ENCODE results near the gene IGSF3. TPM values are rescaled to one million over a fixed set of nuclear protein-coding genes. Genes with fewer than 3 reads are reported as not detected.

Gene IGSF3
- total RNA-seq, 1 donor from 2014 or later, result 37.1 TPM

- Histone ChIP-seq H3K27me3 (ENCODE audit: control insufficient read depth, insufficient read depth, low read length) (no peaks in the 10 kb centered on the region), H3K36me3 (ENCODE audit: control insufficient read depth, insufficient read depth, low read length) (no peaks in the 10 kb centered on the region), H3K4me3 (ENCODE audit: low read depth, low read length) (no peak overlapping the region)
- no peak for TF ChIP-seq CTCF (IDR thresholded peaks at IDR 0.05; ENCODE audit: insufficient read depth, low read length, severe bottlenecking)
- DNase-seq (ENCODE audit: low read depth), result no peak
- FAIRE-seq, result no peak
Measured at GRCh38 chr1:116557323-116557878, 110.1 kb downstream of the IGSF3 start.

GRCh38 chr1:116556289-116557006, 111.1 kb downstream of the IGSF3 start:
- H3K4me3 ChIP-seq (ENCODE audit: low read depth, low read length), result no peak overlapping the region
- FAIRE-seq (peak; percentile 90), DNase-seq (ENCODE audit: low read depth) (peak; percentile 99)
- TF ChIP-seq CTCF (IDR thresholded peaks at IDR 0.05; ENCODE audit: insufficient read depth, low read length, severe bottlenecking), result peak; percentile 21
- no peaks in the 10 kb centered on the region for H3K36me3 ChIP-seq (ENCODE audit: control insufficient read depth, insufficient read depth, low read length)
- no peaks in the 10 kb centered on the region for H3K27me3 ChIP-seq (ENCODE audit: control insufficient read depth, insufficient read depth, low read length)

GRCh38 chr1:116554924-116555323, 112.6 kb downstream of the IGSF3 start:
- DNase-seq (ENCODE audit: low read depth) (no peak), FAIRE-seq (no peak)
- TF ChIP-seq CTCF (IDR thresholded peaks at IDR 0.05; ENCODE audit: insufficient read depth, low read length, severe bottlenecking), result no peak
- Histone ChIP-seq H3K4me3 (ENCODE audit: low read depth, low read length) (no peak overlapping the region), H3K27me3 (ENCODE audit: control insufficient read depth, insufficient read depth, low read length) (no peaks in the 10 kb centered on the region), H3K36me3 (ENCODE audit: control insufficient read depth, insufficient read depth, low read length) (no peaks in the 10 kb centered on the region)

- FAIRE-seq (peak; percentile 95), DNase-seq (ENCODE audit: low read depth) (peak; percentile 90)
- no peak for TF ChIP-seq CTCF (IDR thresholded peaks at IDR 0.05; ENCODE audit: insufficient read depth, low read length, severe bottlenecking)
- no peaks in the 10 kb centered on the region for H3K27me3 ChIP-seq (ENCODE audit: control insufficient read depth, insufficient read depth, low read length)
- no peaks in the 10 kb centered on the region for H3K36me3 ChIP-seq (ENCODE audit: control insufficient read depth, insufficient read depth, low read length)
- no peak overlapping the region for H3K4me3 ChIP-seq (ENCODE audit: low read depth, low read length)
Measured at GRCh38 chr1:116553386-116554115, 114.0 kb downstream of the IGSF3 start.

- DNase-seq (ENCODE audit: low read depth), result no peak
Measured at GRCh38 chr1:116546354-116546977, 121.1 kb downstream of the IGSF3 start.

More at GRCh38 chr1:116546354-116546977, 121.1 kb downstream of the IGSF3 start:
- H3K36me3 ChIP-seq (ENCODE audit: control insufficient read depth, insufficient read depth, low read length), result peaks cover 8% of the 10 kb centered on the region
- no peak for FAIRE-seq
- no peak overlapping the region for H3K4me3 ChIP-seq (ENCODE audit: low read depth, low read length)
- TF ChIP-seq CTCF (IDR thresholded peaks at IDR 0.05; ENCODE audit: insufficient read depth, low read length, severe bottlenecking), result no peak
- H3K27me3 ChIP-seq (ENCODE audit: control insufficient read depth, insufficient read depth, low read length), result no peaks in the 10 kb centered on the region

Data from bronchial epithelial cell (primary cell).